ENCODE data around the gene TTPAL. TPM values are rescaled to one million over a fixed set of nuclear protein-coding genes. Genes with fewer than 3 reads are reported as not detected.

Gene TTPAL
- total RNA-seq, 3 donors from 2014 or later = 7.2 to 10.2 (median 9.9) TPM

DNA sequence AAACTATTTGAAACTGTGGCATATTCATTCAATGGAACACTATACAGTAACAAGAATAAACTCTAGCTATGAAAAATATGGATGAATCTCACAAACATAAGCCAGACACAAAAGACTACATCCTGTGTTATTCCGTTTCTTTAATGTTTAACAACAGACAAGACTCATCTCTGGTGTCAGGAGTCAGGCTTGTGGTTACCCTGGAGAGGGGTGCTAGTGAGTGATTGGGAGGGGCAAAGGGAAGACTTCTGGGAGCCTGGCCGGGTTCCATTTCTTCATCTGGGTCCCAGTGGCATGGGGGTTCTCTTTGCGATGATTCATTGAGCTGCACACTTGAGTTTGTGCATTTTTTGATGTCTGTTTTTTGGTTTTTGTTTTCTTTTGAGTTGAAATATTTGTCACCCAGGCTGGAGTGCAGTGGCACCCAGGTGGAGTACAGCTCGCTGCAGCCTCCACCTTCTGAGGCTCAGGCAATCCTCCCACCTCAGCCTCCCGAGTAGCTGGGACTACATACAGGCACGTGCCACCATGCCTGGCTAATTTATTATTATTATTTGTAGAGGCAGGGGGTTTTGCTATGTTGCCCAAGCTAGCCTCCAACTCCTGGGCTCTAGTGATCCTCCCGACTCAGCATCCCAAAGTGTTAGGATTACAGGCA is 21.2 kb upstream of the TTPAL start:
- intact Hi-C loops (cut with DNase I, micrococcal nuclease) = no loop called here
- Histone ChIP-seq H3K4me3 (no peak overlapping the region), H3K36me3 (ENCODE audit: low read depth) (no peaks in the 10 kb centered on the region), H3K9me3 (no peaks in the 10 kb centered on the region), H3K4me1 (ENCODE audit: low read depth) (peaks cover 6% of the 10 kb centered on the region)
- ATAC-seq = no peak
- TF ChIP-seq, protein P1, sequence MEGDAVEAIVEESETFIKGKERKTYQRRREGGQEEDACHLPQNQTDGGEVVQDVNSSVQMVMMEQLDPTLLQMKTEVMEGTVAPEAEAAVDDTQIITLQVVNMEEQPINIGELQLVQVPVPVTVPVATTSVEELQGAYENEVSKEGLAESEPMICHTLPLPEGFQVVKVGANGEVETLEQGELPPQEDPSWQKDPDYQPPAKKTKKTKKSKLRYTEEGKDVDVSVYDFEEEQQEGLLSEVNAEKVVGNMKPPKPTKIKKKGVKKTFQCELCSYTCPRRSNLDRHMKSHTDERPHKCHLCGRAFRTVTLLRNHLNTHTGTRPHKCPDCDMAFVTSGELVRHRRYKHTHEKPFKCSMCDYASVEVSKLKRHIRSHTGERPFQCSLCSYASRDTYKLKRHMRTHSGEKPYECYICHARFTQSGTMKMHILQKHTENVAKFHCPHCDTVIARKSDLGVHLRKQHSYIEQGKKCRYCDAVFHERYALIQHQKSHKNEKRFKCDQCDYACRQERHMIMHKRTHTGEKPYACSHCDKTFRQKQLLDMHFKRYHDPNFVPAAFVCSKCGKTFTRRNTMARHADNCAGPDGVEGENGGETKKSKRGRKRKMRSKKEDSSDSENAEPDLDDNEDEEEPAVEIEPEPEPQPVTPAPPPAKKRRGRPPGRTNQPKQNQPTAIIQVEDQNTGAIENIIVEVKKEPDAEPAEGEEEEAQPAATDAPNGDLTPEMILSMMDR (IDR thresholded peaks at IDR 0.05) = no peak
- DNase-seq = no peak

DNA sequence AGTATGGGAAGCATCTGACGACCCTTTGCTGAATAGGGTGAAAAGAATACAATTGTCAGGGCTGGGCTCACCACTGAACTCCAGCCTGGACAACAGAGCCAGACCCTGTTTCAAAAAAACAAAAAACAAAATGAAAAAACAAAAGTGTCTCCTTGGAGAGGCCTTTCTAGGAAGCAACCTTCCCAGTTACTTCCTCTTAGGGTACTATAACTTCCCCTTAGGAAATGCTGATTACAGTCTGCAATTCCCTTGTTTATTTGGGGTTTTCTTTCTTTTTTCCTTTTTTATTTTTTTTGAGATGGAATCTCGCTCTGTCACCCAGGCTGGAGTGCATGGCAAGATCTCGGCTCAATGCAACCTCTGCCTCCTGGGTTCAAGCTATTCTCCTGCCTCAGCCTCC is 20.5 kb upstream of the TTPAL start:
- intact Hi-C loops (cut with DNase I, micrococcal nuclease) = no loop called here
- Histone ChIP-seq H3K4me1 (ENCODE audit: low read depth) (peaks cover 6% of the 10 kb centered on the region), H3K4me3 (no peak overlapping the region), H3K9me3 (no peaks in the 10 kb centered on the region), H3K36me3 (ENCODE audit: low read depth) (no peaks in the 10 kb centered on the region)
- ATAC-seq (no peak), DNase-seq (no peak)
- TF ChIP-seq, protein P1 (IDR thresholded peaks at IDR 0.05) = no peak

DNA sequence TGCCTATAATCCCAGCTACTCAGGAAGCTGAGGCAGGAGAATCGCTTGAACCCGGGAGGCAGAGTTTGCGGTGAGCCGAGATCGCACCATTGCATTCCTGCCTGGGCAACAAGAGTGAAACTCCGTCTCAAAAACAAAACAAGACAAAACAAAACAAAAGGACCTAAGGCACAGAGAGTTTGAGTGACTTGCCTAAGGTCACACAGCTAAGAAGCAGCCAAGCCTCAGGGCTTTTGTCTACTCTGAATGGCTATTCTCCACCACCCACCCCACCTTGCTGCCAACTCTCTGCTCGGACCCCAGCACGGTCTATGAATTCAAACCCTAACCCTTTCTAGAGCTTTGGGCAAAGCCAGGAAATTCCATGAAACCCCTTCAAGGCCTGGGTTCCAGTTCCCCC is 19.1 kb upstream of the TTPAL start:
- intact Hi-C loops (cut with DNase I, micrococcal nuclease) = no loop called here
- DNase-seq = no peak
- Histone ChIP-seq H3K4me1 (ENCODE audit: low read depth) (peaks cover 6% of the 10 kb centered on the region), H3K9me3 (no peaks in the 10 kb centered on the region), H3K4me3 (no peak overlapping the region), H3K36me3 (ENCODE audit: low read depth) (no peaks in the 10 kb centered on the region)
- TF ChIP-seq, protein P1 (IDR thresholded peaks at IDR 0.05) = no peak
- no peak for ATAC-seq

DNA sequence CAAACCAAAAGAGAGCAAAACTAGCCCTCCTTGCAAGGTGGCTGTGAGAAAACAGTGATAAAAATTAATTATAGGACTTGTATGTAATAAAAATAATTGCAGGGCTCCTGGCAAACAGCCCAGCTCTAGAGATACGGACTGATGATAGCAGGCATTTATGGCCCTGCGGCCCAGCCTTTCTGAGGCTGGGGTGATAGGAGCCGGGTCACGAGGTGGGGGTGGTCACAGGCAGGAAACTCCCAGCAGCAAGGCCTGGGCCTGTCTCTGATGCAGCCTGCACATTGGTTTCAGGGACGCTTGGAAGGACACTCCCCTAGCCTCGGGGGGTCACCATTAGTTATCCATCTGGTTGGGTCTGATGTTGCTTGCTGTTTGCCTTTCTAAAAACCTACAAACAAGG is 18.7 kb upstream of the TTPAL start:
- no peaks in the 10 kb centered on the region for H3K36me3 ChIP-seq (ENCODE audit: low read depth)
- DNase-seq = peak; percentile 56 to 75 (median 61)
- TF ChIP-seq, protein P1 (IDR thresholded peaks at IDR 0.05) = no peak
- H3K4me1 ChIP-seq (ENCODE audit: low read depth) = peaks cover 6% of the 10 kb centered on the region
- intact Hi-C loops (cut with DNase I, micrococcal nuclease) = no loop called here
- peak; percentile 65 for ATAC-seq
- H3K4me3 ChIP-seq = no peak overlapping the region
- H3K9me3 ChIP-seq = no peaks in the 10 kb centered on the region

DNA sequence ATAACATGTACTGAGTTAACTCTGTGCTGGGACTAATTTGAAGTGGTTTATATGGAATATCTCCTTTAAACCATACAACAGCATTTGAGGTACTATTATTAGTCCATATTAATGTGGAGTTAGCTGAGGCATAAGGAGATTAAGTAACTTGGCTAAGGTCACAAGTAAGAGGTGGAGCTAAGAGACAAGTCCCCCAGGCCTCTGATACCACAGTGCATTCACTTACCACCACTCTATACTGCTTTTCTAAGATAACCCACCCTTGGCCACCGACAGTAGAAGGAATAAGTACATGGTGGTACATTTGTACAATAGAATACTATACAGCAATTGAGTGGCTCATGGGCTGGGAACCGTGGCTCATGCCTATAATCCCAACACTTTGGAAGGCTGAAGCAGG is 16.4 kb upstream of the TTPAL start:
- ATAC-seq (no peak), DNase-seq (no peak)
- Histone ChIP-seq H3K4me3 (no peak overlapping the region), H3K9me3 (no peaks in the 10 kb centered on the region), H3K36me3 (ENCODE audit: low read depth) (no peaks in the 10 kb centered on the region), H3K4me1 (ENCODE audit: low read depth) (peaks cover 6% of the 10 kb centered on the region)
- intact Hi-C loops (cut with DNase I, micrococcal nuclease) = no loop called here
- TF ChIP-seq, protein P1 (IDR thresholded peaks at IDR 0.05) = no peak

DNA sequence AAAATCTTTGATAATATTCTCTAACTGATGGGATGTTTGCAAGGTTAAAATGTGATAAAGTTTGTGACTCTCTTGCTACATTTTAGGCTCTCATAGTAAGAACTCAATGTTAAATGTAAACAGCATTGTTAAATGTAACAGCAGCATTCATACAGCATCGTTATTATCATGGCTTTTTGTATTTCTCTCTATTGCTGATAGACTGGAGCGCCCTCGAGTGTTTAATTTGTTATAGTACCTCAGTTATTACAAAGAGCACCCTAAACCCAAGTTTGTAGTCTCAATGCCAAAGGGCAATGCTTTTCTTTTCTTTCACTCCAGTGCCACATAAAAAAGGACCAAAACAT is 14.9 kb upstream of the TTPAL start:
- Histone ChIP-seq H3K36me3 (ENCODE audit: low read depth) (no peaks in the 10 kb centered on the region), H3K9me3 (no peaks in the 10 kb centered on the region), H3K4me1 (ENCODE audit: low read depth) (peaks cover 6% of the 10 kb centered on the region), H3K4me3 (no peak overlapping the region)
- TF ChIP-seq, protein P1 (IDR thresholded peaks at IDR 0.05) = no peak
- intact Hi-C loops (cut with DNase I, micrococcal nuclease) = loop anchor here in 1 of 2 donors (10.0 kb wide), 1 partner anchor 76 kb away; no protein-coding TSS in a partner anchor
- ATAC-seq = peak; percentile 77
- DNase-seq = peak in 1 of 3 donors; percentile 73

Measured in mucosa of descending colon (tissue), 3 donors.